Activated CD8-positive, alpha-beta memory T cell treated with anti-CD3 and anti-CD28 coated beads for 1 hour (primary cell): Measurements from ENCODE around the gene GABRB2.
"Not testable (repeated sequence)": the region's sequence is repeated elsewhere in the genome, so short reads cannot be mapped to it uniquely, and the experiment has no call there.

Source experiments
- DNase-seq, 2 donors: peaks; one replicate each; pipeline ENCODE4 v3.0.0-alpha.2; 2020; ENCODE audit warnings: low read depth in 1 of 2; ENCODE audit errors: extremely low read depth in 1 of 2

GABRB2 gene

GRCh38 chr5:161256957-161257356, 289.6 kb downstream of the GABRB2 start:
- no peak for DNase-seq

GRCh38 chr5:161252955-161253354, 293.6 kb downstream of the GABRB2 start:
- DNase-seq: not testable (repeated sequence)

- no peak for DNase-seq
Observed at GRCh38 chr5:161246749-161247148, 299.8 kb downstream of the GABRB2 start.

GRCh38 chr5:161245846-161246245, 300.7 kb downstream of the GABRB2 start:
- DNase-seq: not testable (repeated sequence)
